ENCODE data around the gene LRRK1. TPM values are rescaled to one million over a fixed set of nuclear protein-coding genes. Genes with fewer than 3 reads are reported as not detected.

The LRRK1 gene
- total and polyA plus RNA-seq, 9 donors, result 6.5 to 27.3 (median 17.5) TPM

DNA sequence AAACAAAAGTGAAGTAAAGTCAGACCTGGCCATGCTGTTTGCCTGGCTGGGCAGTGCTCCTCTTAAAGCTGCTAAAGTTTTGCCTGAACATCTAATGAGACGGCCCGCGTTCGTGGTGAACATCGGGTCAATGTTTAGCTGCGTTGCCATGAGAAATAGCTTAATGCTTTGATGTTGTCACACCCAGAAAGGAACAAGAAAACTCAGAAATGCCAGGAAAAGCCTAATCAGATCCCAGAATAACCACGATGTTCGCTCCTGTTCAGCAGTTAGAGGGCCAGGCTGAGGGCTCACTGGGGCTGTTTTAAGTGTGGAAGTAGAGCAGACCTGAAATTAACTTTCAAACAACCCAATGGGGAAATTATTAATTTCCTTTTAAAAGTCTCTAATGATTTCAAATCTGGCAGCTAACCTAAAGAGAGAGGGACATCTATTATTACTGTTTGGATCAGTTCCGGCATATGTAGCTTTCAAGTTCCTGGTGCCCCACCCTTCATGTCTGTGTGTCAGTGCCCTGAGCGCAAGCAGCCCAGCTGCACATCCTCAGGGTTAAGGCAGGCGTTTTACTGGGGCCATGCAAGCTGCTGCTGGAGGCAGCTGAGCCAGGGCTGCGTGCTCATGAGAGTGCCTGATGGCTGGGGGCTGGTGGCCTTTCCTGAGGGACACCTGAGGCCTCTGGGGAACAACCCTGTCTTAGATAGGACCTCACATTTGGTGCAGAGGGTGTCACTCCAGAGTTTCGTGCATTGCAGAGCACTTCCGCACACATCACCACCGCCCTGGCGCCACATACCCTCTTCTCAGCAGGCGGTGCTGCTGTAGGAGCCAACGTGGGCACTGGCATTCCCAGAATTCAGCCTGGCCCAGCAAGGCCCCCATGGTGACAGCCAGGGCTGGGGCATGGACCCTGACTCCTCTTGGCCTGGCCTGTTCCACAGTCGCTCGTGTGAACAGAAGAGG, 76.6 kb downstream of the LRRK1 start:
- Histone ChIP-seq H3K27ac (no peak overlapping the region), H3K27me3 (no peaks in the 10 kb centered on the region), H3K36me3 (no peaks in the 10 kb centered on the region), H3K4me3 (no peak overlapping the region), H3K9me3 (no peaks in the 10 kb centered on the region), H3K4me1 (ENCODE audit: insufficient read depth) (no peaks in the 10 kb centered on the region)
- intact Hi-C loops (cut with DNase I), result no loop called here
- 85 to 91% (median 87%) methylated on average over 20 of the region's 20 CpGs for WGBS, 3 donors
- no peak for TF ChIP-seq POLR2A (IDR thresholded peaks at IDR 0.05)
- no peak for TF ChIP-seq EP300 (IDR thresholded peaks at IDR 0.05)
- TF ChIP-seq, protein P1, sequence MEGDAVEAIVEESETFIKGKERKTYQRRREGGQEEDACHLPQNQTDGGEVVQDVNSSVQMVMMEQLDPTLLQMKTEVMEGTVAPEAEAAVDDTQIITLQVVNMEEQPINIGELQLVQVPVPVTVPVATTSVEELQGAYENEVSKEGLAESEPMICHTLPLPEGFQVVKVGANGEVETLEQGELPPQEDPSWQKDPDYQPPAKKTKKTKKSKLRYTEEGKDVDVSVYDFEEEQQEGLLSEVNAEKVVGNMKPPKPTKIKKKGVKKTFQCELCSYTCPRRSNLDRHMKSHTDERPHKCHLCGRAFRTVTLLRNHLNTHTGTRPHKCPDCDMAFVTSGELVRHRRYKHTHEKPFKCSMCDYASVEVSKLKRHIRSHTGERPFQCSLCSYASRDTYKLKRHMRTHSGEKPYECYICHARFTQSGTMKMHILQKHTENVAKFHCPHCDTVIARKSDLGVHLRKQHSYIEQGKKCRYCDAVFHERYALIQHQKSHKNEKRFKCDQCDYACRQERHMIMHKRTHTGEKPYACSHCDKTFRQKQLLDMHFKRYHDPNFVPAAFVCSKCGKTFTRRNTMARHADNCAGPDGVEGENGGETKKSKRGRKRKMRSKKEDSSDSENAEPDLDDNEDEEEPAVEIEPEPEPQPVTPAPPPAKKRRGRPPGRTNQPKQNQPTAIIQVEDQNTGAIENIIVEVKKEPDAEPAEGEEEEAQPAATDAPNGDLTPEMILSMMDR (IDR thresholded peaks at IDR 0.05), result no peak
- no peak for DNase-seq

DNA sequence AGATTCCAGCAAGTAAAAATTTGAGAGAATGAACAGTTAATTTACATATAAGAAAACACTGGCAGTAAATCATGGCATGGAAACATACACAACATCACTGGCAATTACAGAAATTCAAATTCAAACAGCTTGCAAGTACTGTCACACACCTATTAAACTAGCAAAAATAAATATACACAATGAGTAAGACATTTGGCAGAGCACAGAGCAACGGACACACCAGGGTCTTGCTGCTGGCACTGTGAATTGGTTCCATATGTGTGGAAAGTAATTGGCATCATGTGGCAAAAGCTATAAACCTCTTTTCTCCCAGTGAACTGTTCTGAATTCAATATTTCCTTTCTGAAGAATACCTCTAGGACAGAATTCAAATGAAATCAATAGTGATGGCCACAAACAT, 78.3 kb downstream of the LRRK1 start:
- DNase-seq, result no peak
- WGBS, 3 donors, result 75 to 96% (median 88%) methylated on average over 1 of the region's 1 CpG
- H3K27ac ChIP-seq, result no peak overlapping the region

DNA sequence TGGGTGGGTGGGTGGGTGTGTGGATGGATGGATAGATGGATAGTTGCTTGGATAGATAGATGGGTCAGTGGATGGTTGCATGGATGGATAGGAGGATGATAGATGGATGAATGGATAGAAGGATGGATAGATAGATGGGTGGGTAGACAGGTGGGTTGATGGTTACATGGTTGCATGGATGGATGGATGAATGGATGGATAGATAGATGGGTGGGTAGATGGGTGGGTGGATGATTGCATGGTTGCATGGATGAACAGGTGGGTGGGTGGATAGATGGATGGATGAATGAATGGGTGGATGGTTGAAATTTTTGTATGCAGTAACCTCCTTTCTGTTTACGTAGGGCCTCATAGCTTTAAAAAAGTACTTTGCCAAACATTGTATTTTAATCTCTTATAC, 79.5 kb downstream of the LRRK1 start:
- H3K36me3 ChIP-seq, result no peaks in the 10 kb centered on the region
- no peak overlapping the region for H3K27ac ChIP-seq
- intact Hi-C loops (cut with DNase I), result no loop called here
- no peak overlapping the region for H3K4me3 ChIP-seq
- H3K4me1 ChIP-seq (ENCODE audit: insufficient read depth), result no peaks in the 10 kb centered on the region
- no peaks in the 10 kb centered on the region for H3K27me3 ChIP-seq
- WGBS, 3 donors, result 71 to 93% (median 83%) methylated on average over 1 of the region's 1 CpG
- DNase-seq, result no peak
- H3K9me3 ChIP-seq, result no peaks in the 10 kb centered on the region
- TF ChIP-seq POLR2A (IDR thresholded peaks at IDR 0.05), result no peak
- TF ChIP-seq, protein P1 (IDR thresholded peaks at IDR 0.05), result no peak
- TF ChIP-seq EP300 (IDR thresholded peaks at IDR 0.05), result no peak

More for the DNA sequence above, 78.3 kb downstream of the LRRK1 start:
- H3K4me1 ChIP-seq (ENCODE audit: insufficient read depth), result no peaks in the 10 kb centered on the region
- H3K4me3 ChIP-seq, result no peak overlapping the region
- H3K36me3 ChIP-seq, result no peaks in the 10 kb centered on the region
- no peaks in the 10 kb centered on the region for H3K9me3 ChIP-seq
- no peaks in the 10 kb centered on the region for H3K27me3 ChIP-seq
- TF ChIP-seq EP300 (IDR thresholded peaks at IDR 0.05) (no peak), POLR2A (IDR thresholded peaks at IDR 0.05) (no peak)
- TF ChIP-seq, protein P1 (IDR thresholded peaks at IDR 0.05), result no peak
- intact Hi-C loops (cut with DNase I), result no loop called here

DNA sequence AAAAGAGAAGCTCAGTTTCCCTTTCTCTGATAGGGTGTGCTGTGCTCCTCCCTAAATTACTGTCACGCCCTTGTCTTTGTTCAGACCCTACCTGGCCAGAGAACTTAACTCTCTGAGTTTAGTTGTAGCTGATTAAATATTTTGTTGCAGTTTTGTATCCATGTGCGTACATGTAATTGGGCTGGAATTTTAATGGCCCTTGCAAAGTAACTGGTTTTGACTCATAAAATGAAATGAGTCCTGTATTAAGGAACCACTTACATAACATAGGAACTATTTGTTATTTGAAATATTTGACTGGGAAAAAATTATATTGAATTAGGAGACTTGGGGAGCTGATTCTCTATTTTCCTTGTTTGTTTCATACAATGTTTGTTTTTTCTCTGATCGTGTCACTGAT, 80.2 kb downstream of the LRRK1 start:
- H3K4me3 ChIP-seq, result no peak overlapping the region
- H3K4me1 ChIP-seq (ENCODE audit: insufficient read depth), result no peaks in the 10 kb centered on the region
- no peak for DNase-seq
- H3K9me3 ChIP-seq, result no peaks in the 10 kb centered on the region
- WGBS, 3 donors, result 52 to 77% (median 67%) methylated on average over 3 of the region's 3 CpGs
- H3K27ac ChIP-seq, result no peak overlapping the region
- TF ChIP-seq POLR2A (IDR thresholded peaks at IDR 0.05) (no peak), EP300 (IDR thresholded peaks at IDR 0.05) (no peak)
- TF ChIP-seq, protein P1 (IDR thresholded peaks at IDR 0.05), result no peak
- intact Hi-C loops (cut with DNase I), result no loop called here
- no peaks in the 10 kb centered on the region for H3K27me3 ChIP-seq
- no peaks in the 10 kb centered on the region for H3K36me3 ChIP-seq

All from ovary (tissue), 9 donors.